ENCODE results near the gene GALNT10.

GRCh38 chr5:154451957-154452356, 261.4 kb downstream of the GALNT10 start:
- TF ChIP-seq CTCF (IDR thresholded peaks at IDR 0.05) (no peak), ZFX (IDR thresholded peaks at IDR 0.05; ENCODE audit: borderline replicate concordance) (no peak)
